MM.1S (cell line): ENCODE results near the gene ITGB1.

Experiments used
- CTCF ChIP-seq: fragments of 300-600 bp; sonication (generic); IDR thresholded peaks from 2 replicates; pipeline ENCODE4 v1.5.1; 2016; ENCODE audit warnings: antibody characterized with exemption, low read length, mixed read lengths
- EZH2 ChIP-seq: fragments of 300-600 bp; sonication (generic); optimal IDR thresholded peaks from 2 replicates; pipeline ENCODE3; 2017; ENCODE audit warnings: low read depth, mild to moderate bottlenecking, antibody characterized with exemption, low read length, mixed read lengths
- EZH2phosphoT487 ChIP-seq: fragments of 300-600 bp; sonication (generic); IDR thresholded peaks from 2 replicates; pipeline ENCODE4 v1.6.1; 2018; ENCODE audit warnings: antibody characterized with exemption, low read length

GRCh38 chr10:32949221-32949678 is 8.8 kb downstream of the ITGB1 start:
- TF ChIP-seq CTCF (no peak), EZH2 (no peak), EZH2phosphoT487 (no peak)
